Activated CD8-positive, alpha-beta memory T cell treated with anti-CD3 and anti-CD28 coated beads, Interleukin-2, amount 10 ng/mL, durations not matched to agents 7 days and 5 days (primary cell): ENCODE measurements around the gene ZBTB18. TPM values are rescaled to one million over a fixed set of nuclear protein-coding genes. Genes with fewer than 3 reads are reported as not detected.

Experiments
- ATAC-seq: fragments of 150-1000 bp; cut with Tn5 transposase; one replicate; pipeline ENCODE4 v1.10.0; 2021; ENCODE audit warnings: moderate library complexity
- CTCF ChIA-PET: fragments of 350-600 bp; sonication (Branson Sonifier 250); formaldehyde crosslinking; loops from one replicate; lab custom pipeline; 2021; ENCODE audit warnings: antibody characterized with exemption; lab: Charles Lee
- DNase-seq: peaks from one replicate; pipeline ENCODE4 v3.0.0-alpha.2; 2020
- H3K27ac Mint-ChIP-seq: one replicate; pipeline ENCODE4 v1.8.0; 2021; ENCODE audit warnings: mild to moderate bottlenecking, mixed read lengths
- H3K27me3 Mint-ChIP-seq: one replicate; pipeline ENCODE4 v1.8.0; 2021; ENCODE audit warnings: mixed read lengths
- H3K36me3 Mint-ChIP-seq: one replicate; pipeline ENCODE4 v1.8.0; 2021; ENCODE audit warnings: mild to moderate bottlenecking, mixed read lengths
- H3K4me1 Mint-ChIP-seq: one replicate; pipeline ENCODE4 v1.8.0; 2021; ENCODE audit warnings: mixed read lengths
- H3K4me3 Mint-ChIP-seq: one replicate; pipeline ENCODE4 v1.8.0; 2021; ENCODE audit warnings: mild to moderate bottlenecking, moderate library complexity, mixed read lengths
- H3K9me3 Mint-ChIP-seq: one replicate; pipeline ENCODE4 v1.8.0; 2022; ENCODE audit warnings: low read depth, mixed read lengths
- total RNA-seq, 2 experiments: library from RNA; stranded (reverse); gene quantifications; one replicate each; pipeline ENCODE4 v1.2.3, GENCODE V29; 2021

The ZBTB18 gene
- total RNA-seq, 2 experiments from 2014 or later = 6.3 TPM

GRCh38 chr1:244047621-244048255 is 3.3 kb upstream of the ZBTB18 start:
- CTCF ChIA-PET = interaction anchor here (1.0 to 2.0 kb wide), 3 partner anchors 10 to 273 kb away, joined by 3 to 6 read pairs (median 4); no protein-coding TSS in a partner anchor
- Mint-ChIP-seq H3K36me3 (peaks cover 3% of the 10 kb centered on the region), H3K27me3 (peaks cover 39% of the 10 kb centered on the region), H3K4me3 (peak overlapping the region; percentile 92), H3K9me3 (no peaks in the 10 kb centered on the region), H3K4me1 (peaks cover 23% of the 10 kb centered on the region), H3K27ac (peak overlapping the region; percentile 97)
- no peak for DNase-seq
- peak; percentile 37 for ATAC-seq

- Mint-ChIP-seq H3K36me3 (peaks cover 3% of the 10 kb centered on the region), H3K4me1 (peaks cover 23% of the 10 kb centered on the region), H3K27me3 (peaks cover 39% of the 10 kb centered on the region), H3K9me3 (no peaks in the 10 kb centered on the region), H3K4me3 (peak overlapping the region; percentile 92), H3K27ac (peak overlapping the region; percentile 97)
- CTCF ChIA-PET = interaction anchor here (1.0 to 2.0 kb wide), 3 partner anchors 11 to 272 kb away, joined by 3 to 6 read pairs (median 4); no protein-coding TSS in a partner anchor
- DNase-seq (peak; percentile 99), ATAC-seq (peak; percentile 94)
Observed at GRCh38 chr1:244048256-244049161, 2.6 kb upstream of the ZBTB18 start.

- ATAC-seq (no peak), DNase-seq (peak; percentile 49)
- peak overlapping the region; percentile 87 for H3K4me3 Mint-ChIP-seq
- H3K4me1 Mint-ChIP-seq = peaks cover 23% of the 10 kb centered on the region
- CTCF ChIA-PET = no interaction called here
- H3K27ac Mint-ChIP-seq = peak overlapping the region; percentile 83
- H3K36me3 Mint-ChIP-seq = peaks cover 3% of the 10 kb centered on the region
- H3K27me3 Mint-ChIP-seq = peaks cover 35% of the 10 kb centered on the region
- no peaks in the 10 kb centered on the region for H3K9me3 Mint-ChIP-seq
Observed at GRCh38 chr1:244049162-244050013, 1.7 kb upstream of the ZBTB18 start.

GRCh38 chr1:244050014-244050834 is 859 bp upstream of the ZBTB18 start:
- H3K4me3 Mint-ChIP-seq = peak overlapping the region; percentile 87
- peak overlapping the region; percentile 83 for H3K27ac Mint-ChIP-seq
- ATAC-seq (no peak), DNase-seq (no peak)
- H3K9me3 Mint-ChIP-seq = no peaks in the 10 kb centered on the region
- H3K36me3 Mint-ChIP-seq = peaks cover 3% of the 10 kb centered on the region
- H3K4me1 Mint-ChIP-seq = peaks cover 26% of the 10 kb centered on the region
- H3K27me3 Mint-ChIP-seq = peaks cover 30% of the 10 kb centered on the region
- CTCF ChIA-PET = no interaction called here

- Mint-ChIP-seq H3K9me3 (no peaks in the 10 kb centered on the region), H3K4me1 (peaks cover 22% of the 10 kb centered on the region), H3K27ac (no peak overlapping the region), H3K36me3 (peaks cover 3% of the 10 kb centered on the region), H3K4me3 (no peak overlapping the region), H3K27me3 (peaks cover 21% of the 10 kb centered on the region)
- no peak for DNase-seq
- no peak for ATAC-seq
- CTCF ChIA-PET = no interaction called here
Observed at GRCh38 chr1:244052016-244052727, 1.1 kb downstream of the ZBTB18 start.

- Mint-ChIP-seq H3K27me3 (peaks cover 21% of the 10 kb centered on the region), H3K4me3 (no peak overlapping the region), H3K4me1 (peaks cover 19% of the 10 kb centered on the region), H3K36me3 (peaks cover 3% of the 10 kb centered on the region), H3K9me3 (no peaks in the 10 kb centered on the region), H3K27ac (no peak overlapping the region)
- ATAC-seq = no peak
- CTCF ChIA-PET = interaction anchor here (1.0 to 1.2 kb wide), 2 partner anchors 13 to 136 kb away, joined by 3 to 5 read pairs; no protein-coding TSS in a partner anchor
- no peak for DNase-seq
Observed at GRCh38 chr1:244052728-244053312, 1.7 kb downstream of the ZBTB18 start.

GRCh38 chr1:244053831-244054230 is 2.7 kb downstream of the ZBTB18 start:
- no peak overlapping the region for H3K27ac Mint-ChIP-seq

GRCh38 chr1:244054247-244054923 is 3.3 kb downstream of the ZBTB18 start:
- Mint-ChIP-seq H3K9me3 (no peaks in the 10 kb centered on the region), H3K27me3 (peaks cover 21% of the 10 kb centered on the region), H3K4me3 (no peak overlapping the region), H3K4me1 (peaks cover 19% of the 10 kb centered on the region), H3K27ac (no peak overlapping the region), H3K36me3 (peaks cover 3% of the 10 kb centered on the region)
- CTCF ChIA-PET = interaction anchor here (1.0 to 1.2 kb wide), 2 partner anchors 137 to 219 kb away, joined by 3 read pairs; no protein-coding TSS in a partner anchor
- DNase-seq = no peak
- ATAC-seq = no peak

More at GRCh38 chr1:244053831-244054230, 2.7 kb downstream of the ZBTB18 start:
- peaks cover 21% of the 10 kb centered on the region for H3K27me3 Mint-ChIP-seq
- peaks cover 19% of the 10 kb centered on the region for H3K4me1 Mint-ChIP-seq
- H3K4me3 Mint-ChIP-seq = no peak overlapping the region
- peaks cover 3% of the 10 kb centered on the region for H3K36me3 Mint-ChIP-seq
- CTCF ChIA-PET = interaction anchor here (1.0 to 1.2 kb wide), 2 partner anchors 12 to 137 kb away, joined by 3 to 5 read pairs; no protein-coding TSS in a partner anchor
- no peaks in the 10 kb centered on the region for H3K9me3 Mint-ChIP-seq
- no peak for DNase-seq
- no peak for ATAC-seq

GRCh38 chr1:244054924-244055263 is 3.8 kb downstream of the ZBTB18 start:
- ATAC-seq = no peak
- H3K9me3 Mint-ChIP-seq = no peaks in the 10 kb centered on the region
- peaks cover 3% of the 10 kb centered on the region for H3K36me3 Mint-ChIP-seq
- CTCF ChIA-PET = interaction anchor here (1.0 kb wide), 1 partner anchor 219 kb away, joined by 3 read pairs; no protein-coding TSS in a partner anchor
- H3K27me3 Mint-ChIP-seq = peaks cover 16% of the 10 kb centered on the region
- H3K4me1 Mint-ChIP-seq = peaks cover 14% of the 10 kb centered on the region
- no peak overlapping the region for H3K27ac Mint-ChIP-seq
- no peak overlapping the region for H3K4me3 Mint-ChIP-seq
- no peak for DNase-seq

GRCh38 chr1:244056577-244056976 is 5.5 kb downstream of the ZBTB18 start:
- peaks cover 2% of the 10 kb centered on the region for H3K27me3 Mint-ChIP-seq
- peaks cover 5% of the 10 kb centered on the region for H3K4me1 Mint-ChIP-seq
- CTCF ChIA-PET = no interaction called here
- ATAC-seq = no peak
- no peak for DNase-seq
- H3K27ac Mint-ChIP-seq = no peak overlapping the region
- no peaks in the 10 kb centered on the region for H3K9me3 Mint-ChIP-seq
- no peaks in the 10 kb centered on the region for H3K36me3 Mint-ChIP-seq
- H3K4me3 Mint-ChIP-seq = no peak overlapping the region
